GM21423 (cell line): Measurements from ENCODE around the gene SLC39A10.

ENCODE experiments used
- ATAC-seq: cut with Tn5 transposase; IDR thresholded peaks from one replicate; pipeline ENCODE4 v1.9.1; 2021; ENCODE audit warnings: mild to moderate bottlenecking, moderate library complexity; ENCODE audit not compliant: unreplicated experiment

SLC39A10 gene

DNA sequence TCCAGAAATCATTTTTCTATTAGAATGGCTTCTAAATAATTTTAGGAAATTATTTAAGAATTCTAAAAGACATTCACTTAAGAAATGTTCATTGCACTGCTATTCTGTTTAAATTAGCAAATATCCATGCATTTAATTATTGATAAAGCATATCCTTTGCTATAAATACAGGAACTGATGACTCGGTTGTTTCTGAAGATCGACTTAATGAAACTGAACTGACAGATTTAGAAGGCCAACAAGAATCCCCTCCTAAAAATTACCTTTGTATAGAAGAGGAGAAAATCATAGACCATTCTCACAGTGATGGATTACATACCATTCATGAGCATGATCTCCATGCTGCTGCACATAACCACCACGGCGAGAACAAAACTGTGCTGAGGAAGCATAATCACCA lies 59.4 kb downstream of the SLC39A10 start:
- no peak for ATAC-seq

DNA sequence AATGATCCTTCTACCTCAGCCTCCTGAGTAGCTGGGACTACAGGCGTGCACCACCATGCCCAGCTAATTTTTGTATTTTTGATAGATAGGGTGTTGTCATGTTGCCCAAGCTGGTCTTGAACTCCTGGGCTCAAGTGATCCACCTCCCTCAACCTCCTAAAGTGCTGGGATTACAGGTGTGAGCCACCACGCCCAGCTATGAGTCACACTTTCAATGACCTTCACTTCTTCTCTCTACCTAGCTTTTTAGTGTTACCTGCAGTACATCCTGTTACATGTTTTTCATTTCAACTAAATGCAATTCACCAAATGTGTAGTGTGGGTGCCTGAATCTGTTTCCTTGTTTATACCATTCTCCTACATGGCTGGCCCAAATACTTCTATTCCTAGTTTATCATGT lies 64.0 kb downstream of the SLC39A10 start:
- no peak for ATAC-seq

DNA sequence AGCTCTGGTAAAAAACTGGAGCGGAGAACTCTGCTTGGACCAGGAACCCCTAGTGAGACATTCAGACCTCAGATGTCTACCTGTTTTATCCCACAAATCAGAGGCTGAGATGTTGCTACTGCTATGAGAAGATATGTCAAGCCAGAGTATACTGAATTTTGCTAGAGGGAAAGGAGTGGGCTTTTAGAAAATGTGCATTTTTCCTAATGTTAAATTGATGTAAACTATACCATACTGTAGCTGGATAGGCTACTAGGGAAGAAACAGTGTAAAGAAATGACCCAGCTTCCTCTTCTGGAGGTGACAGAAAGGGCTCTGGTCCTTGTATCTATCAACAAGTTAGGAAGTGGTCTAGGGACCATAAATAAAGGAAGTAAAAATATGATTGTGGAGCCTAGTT lies 65.0 kb downstream of the SLC39A10 start:
- no peak for ATAC-seq

DNA sequence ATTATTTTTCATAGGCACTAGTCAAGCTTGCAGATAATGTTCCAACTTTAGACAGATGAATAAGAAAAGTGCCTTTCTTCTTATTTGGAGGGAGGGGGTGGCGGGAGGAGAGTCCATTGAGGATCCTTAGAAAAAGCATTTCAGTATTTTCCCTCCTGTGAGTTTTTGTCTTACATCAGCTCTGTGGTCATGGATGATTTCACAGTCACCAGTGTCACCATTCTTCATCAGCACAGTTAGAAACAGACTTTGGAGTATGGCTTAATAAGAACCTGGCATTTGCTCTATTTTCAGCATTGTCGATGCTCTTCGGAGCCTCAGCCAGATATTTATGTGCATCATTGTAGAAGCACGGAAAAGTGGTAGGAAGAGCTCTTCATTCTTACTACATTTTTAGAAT lies 70.1 kb downstream of the SLC39A10 start:
- no peak for ATAC-seq

DNA sequence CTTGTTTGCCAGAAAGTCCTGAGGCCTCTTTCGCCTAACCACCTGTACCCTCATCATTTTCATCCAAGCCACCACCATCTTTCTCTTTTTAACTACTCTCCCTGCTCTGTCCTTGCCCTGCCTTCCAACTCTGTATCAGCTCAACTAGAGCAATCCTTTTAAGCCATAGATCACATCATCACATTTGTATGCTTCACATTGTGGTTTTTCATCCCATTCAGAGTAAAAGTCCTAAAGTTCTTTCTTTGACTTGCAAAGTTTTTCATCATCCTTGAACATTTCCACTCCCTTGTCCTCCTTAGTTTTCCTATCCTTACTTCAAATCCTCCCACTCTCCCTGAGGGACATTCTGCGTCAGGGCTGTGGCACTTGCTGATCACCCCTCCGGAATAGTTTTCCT lies 73.9 kb downstream of the SLC39A10 start:
- ATAC-seq: no peak

DNA sequence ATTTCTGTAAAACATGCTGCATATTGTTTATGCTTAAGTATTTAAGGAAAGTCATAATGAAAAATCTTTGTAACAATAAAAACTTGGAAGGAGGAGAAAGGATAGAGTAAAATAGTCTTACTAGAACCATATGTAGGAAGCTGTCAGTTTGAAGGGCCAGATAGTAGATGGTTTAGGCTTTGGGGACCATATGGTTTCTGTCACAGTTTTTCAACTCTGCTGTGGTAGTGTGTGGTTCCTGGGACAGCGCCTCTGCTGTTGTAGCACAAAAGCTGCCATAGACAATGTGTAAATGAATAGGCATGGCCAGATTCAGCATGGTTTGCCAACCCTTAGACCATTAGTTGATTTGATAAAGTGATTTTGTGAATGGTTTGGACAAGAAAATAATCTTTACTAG lies 75.5 kb downstream of the SLC39A10 start:
- ATAC-seq: no peak

DNA sequence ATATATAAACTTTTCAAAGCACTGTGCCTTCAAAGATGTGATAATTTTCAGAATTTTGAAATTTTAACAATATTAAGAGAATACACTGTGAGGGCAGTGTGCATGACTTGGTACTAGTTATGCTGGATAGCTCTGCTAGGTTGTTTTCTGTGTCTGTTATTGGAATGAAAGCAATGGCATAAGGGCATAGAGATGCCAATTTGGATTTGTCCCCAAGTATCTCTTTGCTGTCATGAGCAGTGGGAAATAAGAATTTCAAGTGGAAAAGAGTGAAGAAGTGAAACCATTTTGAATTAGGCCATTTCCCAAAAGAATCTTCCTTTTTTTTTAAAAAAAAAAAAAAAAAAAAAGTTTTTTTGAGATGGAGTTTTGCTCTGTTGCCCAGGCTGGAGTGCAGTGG lies 76.8 kb downstream of the SLC39A10 start:
- ATAC-seq: no peak

DNA sequence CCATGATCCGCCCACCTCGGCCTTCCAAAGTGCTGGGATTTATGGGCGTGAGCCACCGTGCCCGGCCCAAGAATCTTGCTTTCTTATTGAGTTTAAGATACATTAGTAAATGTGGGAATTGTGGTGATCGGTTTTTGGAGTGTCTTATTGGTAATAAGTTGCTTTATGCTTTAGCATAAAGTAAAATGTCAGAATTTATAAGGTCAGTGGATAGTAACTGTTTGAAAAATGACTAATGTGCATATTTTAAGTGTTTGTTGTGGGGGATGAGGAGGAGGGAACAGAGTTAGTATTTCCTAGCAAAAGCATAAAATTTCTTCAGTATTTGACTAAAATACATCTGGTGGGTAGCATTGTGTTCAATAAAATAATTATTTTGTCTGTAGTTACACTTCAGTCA lies 77.4 kb downstream of the SLC39A10 start:
- no peak for ATAC-seq

DNA sequence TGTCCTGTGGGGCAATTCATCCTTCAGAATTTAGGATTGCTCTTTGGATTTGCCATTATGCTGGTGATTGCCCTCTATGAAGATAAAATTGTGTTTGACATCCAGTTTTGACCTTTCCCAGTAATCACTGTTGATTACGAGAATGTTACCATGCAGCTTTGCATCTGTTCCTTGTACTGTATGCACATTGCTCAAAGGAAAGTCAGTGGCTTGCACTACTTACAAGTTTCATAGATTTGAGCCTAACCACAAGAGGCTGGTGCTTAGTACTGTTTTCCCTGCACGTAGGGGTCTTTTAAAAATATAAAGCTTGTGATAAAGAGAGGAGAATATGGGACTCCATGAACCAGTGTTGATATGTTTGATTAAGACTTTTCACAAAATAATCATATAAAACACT lies 77.9 kb downstream of the SLC39A10 start:
- no peak for ATAC-seq

DNA sequence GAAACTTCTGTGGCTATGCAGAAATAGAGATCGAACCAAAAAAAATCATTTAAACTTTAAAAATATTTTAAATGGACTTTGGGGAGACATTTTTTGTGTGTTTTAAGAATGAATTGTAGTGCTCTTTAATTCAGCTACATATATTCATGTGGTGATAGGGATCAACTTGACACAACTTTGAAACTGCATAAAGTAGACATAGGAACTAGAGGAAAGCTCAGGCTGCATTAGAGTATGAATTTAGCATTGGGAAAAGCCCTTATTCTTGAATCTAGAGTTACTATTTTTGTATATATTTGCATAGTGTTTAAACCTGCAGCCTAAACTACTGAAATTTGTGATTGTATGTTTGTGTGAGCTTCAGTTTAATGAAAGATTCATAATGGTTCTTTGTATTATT lies 78.3 kb downstream of the SLC39A10 start:
- no peak for ATAC-seq

DNA sequence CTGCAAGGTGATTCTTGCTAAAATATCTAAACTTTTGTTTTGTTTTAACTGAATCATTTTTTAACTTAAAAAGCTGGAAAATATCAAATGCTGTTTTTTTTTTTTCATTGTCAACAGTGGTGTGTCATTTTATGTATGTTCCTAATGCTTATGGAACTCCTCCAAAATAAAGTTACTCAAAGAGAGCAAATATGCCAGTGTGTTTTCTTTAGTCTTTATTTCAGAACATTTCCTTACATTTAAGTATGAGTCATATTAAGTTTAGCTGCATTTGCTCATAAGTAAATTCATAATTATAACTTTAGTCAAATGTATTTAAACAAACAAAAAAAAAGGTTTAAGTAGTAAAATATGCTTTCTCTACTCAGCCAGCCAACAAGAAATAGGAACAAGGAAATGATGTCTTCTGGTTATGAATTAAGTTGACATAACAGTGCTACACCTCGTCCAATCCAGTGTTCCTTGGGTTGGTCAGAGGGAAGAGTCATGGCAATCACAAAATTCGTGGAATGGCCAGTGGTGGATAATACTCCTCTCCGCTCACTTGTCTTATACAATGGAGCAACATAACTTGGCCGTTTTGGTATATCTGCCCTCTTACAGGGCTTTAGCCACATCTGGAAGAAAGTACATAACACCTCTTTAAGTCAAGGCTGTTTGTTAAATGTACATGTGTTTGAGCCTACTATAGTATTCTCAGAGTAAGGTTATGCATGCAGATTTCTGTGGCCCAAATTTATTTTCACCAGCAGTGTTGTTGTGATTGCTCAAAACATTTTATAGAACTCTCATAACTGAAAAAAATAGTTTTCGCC lies 80.7 kb downstream of the SLC39A10 start:
- ATAC-seq: no peak

DNA sequence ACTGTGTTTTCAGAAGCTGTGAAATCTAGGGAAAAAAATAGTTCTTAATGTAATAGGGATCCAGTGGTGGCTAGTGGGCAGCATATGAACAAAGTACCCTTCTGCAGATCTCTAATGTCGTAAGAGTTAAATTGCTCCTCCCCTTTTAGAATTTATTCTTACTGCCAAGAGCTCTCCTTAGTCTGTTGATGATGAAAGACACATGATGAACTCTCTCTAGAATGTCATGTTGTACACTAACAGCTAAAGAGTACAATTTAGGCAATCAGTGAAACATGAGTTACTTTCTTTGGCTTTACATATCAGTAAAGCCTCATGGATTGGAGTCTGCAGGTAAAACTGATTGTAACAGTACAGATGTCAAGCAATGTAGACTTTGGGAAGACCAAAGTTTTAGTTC lies 84.2 kb downstream of the SLC39A10 start:
- no peak for ATAC-seq

DNA sequence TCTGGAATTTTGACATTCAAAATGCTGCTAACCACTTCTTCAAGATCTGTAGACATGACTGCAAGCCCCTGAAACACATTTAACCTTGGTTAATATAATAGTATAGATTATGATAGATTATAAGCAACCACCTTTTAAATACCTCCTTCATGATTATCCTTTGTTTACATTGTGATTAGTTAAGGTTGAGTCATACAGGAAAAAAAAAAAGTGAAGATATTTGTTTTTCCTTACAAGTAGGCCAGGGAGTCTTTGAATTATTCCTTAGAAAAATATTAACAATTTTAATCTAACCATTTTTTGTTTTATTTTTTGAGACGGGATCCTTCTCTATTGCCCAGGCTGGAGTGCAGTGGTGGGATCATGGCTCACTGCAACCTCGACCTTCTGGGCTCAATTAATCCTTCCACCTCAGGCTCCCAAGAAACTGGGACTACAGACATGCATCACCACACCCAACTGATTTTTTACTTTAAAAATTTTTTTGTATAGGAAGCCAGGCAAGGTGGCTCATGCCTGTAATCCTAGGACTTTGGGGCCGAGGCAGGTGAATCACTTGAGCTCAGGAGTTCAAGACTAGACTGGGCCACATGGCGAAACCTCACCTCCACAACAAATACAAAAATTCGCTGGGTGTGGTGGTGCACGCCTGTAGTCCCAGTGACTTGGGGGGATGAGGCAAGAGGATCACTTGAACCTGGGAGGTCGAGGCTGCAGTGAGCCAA lies 99.4 kb downstream of the SLC39A10 start:
- ATAC-seq: no peak

DNA sequence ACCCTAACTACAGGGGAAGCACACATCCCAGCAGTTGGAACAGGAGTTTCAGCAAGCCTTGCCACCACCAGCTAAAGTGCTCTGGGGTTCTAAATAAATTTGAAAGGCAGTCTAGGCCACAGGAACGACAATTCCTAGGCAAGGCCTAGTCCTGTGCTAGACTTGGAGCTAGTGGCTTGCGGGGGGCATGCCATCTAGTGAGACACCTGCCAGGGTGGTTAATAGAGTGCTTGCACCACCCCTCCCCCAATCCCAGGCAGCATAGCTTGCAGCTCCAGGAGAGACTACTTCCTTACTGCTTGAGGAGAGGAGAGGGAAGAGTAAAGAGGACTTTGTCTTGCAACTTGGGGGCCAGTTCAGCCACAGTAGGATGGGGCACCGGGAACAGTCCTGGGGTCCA lies 101.8 kb downstream of the SLC39A10 start:
- ATAC-seq: no peak

DNA sequence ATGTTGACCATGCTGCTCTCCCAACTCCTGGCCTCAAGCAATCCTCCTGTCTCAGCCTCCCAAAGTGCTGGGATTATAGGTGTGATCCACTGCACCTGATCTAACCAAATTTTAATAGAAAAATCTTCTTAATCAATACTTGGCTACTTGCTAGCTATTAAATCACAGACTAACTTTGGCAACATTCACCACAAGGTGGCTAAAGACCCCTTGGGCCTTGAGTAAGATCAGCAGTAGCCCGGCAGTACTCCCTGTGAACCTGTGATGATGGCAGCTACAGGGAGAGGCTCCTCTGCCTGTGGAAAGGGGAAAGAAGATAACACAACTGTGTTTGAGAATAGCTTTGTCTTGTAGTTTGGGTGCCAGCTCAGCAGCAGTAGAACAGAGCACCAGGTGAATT lies 102.9 kb downstream of the SLC39A10 start:
- no peak for ATAC-seq

DNA sequence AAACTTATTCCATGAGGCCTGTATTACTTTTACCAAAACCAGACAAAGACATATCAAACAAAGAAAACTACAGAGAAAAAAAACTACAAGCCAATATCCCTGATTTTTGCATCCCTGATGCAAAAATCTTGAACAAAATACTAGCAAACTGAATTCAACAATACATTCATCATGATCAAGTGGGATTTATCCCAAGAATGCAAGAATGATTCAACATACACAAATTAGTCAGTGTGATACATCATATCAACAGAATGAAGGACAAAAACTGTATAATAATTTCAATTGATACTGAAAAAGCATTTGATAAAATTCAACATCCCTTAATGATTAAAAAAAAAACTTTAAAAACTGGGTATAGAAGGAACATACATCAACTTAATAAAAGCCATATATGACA lies 106.8 kb downstream of the SLC39A10 start:
- ATAC-seq: no peak

DNA sequence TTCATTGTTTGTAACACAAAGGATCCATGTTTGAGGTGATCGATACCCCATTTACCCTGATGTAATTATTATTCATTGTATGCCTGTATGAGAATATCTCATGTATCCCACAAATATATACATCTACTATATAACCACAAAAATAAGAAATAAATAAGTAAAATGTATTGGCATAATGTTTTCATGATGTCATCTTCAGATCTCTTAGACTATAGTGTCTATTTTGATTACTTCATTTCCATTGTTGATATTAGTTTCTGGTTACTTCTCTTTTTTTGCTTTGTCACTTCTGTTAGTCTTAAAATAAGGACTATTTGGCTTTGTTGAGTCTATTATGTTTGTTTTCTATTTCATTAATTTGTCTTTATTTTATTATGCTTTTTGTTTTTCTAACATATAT lies 109.7 kb downstream of the SLC39A10 start:
- ATAC-seq: no peak

DNA sequence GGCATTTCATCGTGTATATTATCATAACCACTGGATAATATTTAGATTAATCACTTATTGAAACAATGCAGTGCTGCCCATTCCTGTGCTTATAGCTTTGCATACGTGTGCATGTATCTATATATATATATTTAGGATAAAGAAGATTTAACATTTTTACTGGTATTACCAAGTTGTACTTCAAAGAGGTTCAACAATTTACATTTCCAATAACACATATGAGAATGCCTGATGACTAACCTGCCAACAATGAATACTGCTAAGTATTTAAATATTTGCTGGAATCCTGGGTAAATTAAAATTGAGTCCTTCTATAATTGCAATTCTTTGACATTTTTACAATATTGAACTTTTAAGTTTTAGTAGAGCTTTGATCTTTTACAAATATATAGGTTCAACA lies 111.4 kb downstream of the SLC39A10 start:
- no peak for ATAC-seq

DNA sequence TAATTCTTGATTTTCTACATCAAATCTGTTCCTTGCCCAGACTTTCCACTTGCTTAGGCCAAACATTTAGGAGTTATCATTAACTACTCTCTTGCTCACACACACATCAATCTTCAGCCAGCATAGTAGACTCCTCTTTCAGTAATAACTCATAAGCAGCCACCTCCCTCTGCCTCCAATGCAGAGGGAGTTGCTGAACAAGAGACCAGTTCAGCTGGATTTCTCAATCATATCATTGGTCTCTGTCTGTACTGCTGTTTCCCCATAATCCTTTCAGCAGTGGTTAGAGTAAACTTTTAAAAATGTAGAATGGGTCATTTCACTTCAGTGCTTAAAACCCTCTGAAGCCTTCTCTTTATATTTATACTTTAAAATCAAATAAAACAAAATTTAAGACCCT lies 112.9 kb downstream of the SLC39A10 start:
- no peak for ATAC-seq

DNA sequence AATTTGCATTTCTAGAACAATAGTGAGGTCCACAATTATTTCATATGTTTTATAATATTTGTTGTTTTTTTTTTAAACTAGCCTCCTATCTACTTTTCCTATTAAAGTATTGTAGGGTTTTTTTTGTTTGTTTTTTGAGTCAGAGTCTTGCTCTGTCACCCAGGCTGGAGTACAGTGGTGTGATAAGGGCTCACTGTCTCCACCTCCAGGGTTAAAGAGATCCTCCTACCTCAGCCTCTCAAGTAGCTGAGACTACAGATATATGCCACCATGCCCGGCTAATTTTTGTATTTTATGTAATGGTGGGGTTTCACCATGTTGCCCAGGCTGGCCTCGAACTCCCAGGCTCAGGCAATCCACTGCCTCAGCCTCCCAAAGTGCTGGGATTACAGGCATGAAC lies 122.5 kb downstream of the SLC39A10 start:
- ATAC-seq: no peak

DNA sequence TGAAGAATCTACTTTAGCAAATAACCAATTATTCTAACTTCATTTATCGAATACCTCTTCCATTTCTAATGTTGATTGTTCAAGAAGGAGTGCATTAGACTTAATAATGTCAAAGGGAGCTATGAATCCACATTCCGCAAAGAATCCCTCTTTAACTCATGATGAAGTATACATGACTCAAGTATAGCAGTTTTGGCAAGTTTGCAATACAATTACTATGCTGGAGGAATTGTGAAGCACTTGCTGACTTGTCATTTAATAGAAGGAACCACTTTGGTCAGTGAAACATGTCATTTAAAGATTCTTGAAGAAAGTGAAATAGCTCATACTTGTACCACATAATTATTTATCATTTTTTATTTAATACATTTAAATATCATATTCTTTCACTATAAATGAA lies 125.1 kb downstream of the SLC39A10 start:
- no peak for ATAC-seq
